ENCODE measurements around the gene FAM133A.

DNA sequence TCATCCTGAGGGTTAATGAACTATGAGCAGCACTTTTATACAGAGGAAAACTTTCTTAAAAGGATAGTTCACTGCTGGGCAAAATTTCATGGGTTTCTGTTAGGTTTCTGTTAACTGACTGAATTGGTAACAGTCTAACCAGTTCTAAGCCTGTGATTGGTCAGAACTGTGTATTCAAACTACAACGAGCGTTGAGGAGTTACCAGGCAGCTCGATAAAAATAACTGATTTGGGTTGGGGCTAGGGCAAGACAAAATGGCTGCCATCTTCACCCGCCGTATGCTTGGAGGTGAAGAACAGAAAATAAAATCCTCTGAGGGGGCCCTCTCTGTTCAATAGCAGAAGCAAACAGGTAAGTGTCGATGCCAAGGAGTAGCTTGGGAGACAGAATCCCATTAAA, 22.0 kb downstream of the FAM133A start:
- TF ChIP-seq, protein P1, sequence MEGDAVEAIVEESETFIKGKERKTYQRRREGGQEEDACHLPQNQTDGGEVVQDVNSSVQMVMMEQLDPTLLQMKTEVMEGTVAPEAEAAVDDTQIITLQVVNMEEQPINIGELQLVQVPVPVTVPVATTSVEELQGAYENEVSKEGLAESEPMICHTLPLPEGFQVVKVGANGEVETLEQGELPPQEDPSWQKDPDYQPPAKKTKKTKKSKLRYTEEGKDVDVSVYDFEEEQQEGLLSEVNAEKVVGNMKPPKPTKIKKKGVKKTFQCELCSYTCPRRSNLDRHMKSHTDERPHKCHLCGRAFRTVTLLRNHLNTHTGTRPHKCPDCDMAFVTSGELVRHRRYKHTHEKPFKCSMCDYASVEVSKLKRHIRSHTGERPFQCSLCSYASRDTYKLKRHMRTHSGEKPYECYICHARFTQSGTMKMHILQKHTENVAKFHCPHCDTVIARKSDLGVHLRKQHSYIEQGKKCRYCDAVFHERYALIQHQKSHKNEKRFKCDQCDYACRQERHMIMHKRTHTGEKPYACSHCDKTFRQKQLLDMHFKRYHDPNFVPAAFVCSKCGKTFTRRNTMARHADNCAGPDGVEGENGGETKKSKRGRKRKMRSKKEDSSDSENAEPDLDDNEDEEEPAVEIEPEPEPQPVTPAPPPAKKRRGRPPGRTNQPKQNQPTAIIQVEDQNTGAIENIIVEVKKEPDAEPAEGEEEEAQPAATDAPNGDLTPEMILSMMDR (IDR thresholded peaks at IDR 0.05), result no peak
- TF ChIP-seq POLR2A (IDR thresholded peaks at IDR 0.05), result no peak

All from body of pancreas (tissue), 4 donors.